NB4 (cell line): ENCODE measurements around the gene NUB1.

ENCODE experiments used
- CTCF ChIP-seq: IDR thresholded peaks from one replicate; pipeline ENCODE4 v1.5.1; 2012; ENCODE audit warnings: low read depth, low read length
- POLR2A ChIP-seq: IDR thresholded peaks from 2 replicates; pipeline ENCODE4 v1.6.1; 2011; ENCODE audit warnings: mild to moderate bottlenecking; ENCODE audit not compliant: insufficient read length; ENCODE audit errors: extremely low read depth

GRCh38 chr7:151395036-151395367 is 53.4 kb downstream of the NUB1 start:
- TF ChIP-seq CTCF (no peak), POLR2A (no peak)
